GM12865 (cell line): ENCODE data around the gene EEF1AKMT3.
"Not testable (repeated sequence)": the region's sequence is repeated elsewhere in the genome, so short reads cannot be mapped to it uniquely, and the experiment has no call there.

Experiments used
- DNase-seq: peaks from one replicate; pipeline ENCODE4 v3.0.0; 2010; ENCODE audit warnings: low read depth
- H3K4me3 ChIP-seq: 2 replicates; pipeline ENCODE4 v1.5.1; 2011; ENCODE audit warnings: mild to moderate bottlenecking, low read depth, low read length, control low read depth
- TF ChIP-seq, protein P1 (sequence below): IDR thresholded peaks from 2 replicates; pipeline ENCODE4 v1.5.1; 2011; ENCODE audit warnings: low read length, control low read depth, low read depth, inconsistent platforms; ENCODE audit not compliant: insufficient read depth; ENCODE audit errors: missing control alignments

Gene EEF1AKMT3

DNA sequence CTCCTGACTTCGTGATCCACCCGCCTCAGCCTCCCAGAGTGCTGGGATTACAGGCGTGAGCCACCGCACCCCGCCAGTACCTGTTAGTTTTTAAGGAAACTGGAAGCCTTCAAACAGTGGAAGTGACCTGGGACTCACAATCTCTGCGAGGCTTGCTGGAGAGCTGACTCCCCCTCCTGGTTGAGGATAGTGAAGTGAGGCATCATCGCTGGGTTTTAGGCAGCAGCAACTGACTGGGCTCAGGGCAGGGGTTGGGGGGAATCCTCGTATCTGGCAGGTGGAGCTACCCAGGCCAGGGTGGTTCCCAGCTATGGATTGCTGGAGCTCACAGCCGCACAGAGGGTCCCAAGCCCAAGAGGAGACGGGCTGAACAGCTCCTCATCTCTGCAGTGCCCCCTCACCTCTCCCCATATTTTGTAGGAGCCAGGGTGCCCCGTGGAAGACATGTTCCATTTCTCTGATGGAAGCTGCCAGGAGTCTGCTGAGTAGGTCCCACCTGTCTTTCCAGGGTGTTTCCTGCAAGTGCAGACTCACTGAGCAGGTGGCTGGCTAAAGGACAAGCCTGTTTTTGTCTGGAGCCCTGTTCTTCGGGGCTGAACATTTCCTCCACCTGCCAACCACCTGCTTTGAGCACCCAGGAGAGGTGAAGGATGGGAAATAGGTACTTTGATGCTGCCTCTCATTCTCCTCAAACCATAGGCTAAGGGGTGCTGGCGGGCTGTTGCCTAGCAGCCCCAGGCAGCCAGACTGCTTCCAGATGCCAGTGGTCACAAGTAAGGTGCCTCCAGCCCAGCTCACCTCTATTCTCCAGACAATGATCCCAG is 43.0 kb downstream of the EEF1AKMT3 start:
- no peak for DNase-seq
- H3K4me3 ChIP-seq = no peak overlapping the region
- TF ChIP-seq, protein P1, sequence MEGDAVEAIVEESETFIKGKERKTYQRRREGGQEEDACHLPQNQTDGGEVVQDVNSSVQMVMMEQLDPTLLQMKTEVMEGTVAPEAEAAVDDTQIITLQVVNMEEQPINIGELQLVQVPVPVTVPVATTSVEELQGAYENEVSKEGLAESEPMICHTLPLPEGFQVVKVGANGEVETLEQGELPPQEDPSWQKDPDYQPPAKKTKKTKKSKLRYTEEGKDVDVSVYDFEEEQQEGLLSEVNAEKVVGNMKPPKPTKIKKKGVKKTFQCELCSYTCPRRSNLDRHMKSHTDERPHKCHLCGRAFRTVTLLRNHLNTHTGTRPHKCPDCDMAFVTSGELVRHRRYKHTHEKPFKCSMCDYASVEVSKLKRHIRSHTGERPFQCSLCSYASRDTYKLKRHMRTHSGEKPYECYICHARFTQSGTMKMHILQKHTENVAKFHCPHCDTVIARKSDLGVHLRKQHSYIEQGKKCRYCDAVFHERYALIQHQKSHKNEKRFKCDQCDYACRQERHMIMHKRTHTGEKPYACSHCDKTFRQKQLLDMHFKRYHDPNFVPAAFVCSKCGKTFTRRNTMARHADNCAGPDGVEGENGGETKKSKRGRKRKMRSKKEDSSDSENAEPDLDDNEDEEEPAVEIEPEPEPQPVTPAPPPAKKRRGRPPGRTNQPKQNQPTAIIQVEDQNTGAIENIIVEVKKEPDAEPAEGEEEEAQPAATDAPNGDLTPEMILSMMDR = no peak

DNA sequence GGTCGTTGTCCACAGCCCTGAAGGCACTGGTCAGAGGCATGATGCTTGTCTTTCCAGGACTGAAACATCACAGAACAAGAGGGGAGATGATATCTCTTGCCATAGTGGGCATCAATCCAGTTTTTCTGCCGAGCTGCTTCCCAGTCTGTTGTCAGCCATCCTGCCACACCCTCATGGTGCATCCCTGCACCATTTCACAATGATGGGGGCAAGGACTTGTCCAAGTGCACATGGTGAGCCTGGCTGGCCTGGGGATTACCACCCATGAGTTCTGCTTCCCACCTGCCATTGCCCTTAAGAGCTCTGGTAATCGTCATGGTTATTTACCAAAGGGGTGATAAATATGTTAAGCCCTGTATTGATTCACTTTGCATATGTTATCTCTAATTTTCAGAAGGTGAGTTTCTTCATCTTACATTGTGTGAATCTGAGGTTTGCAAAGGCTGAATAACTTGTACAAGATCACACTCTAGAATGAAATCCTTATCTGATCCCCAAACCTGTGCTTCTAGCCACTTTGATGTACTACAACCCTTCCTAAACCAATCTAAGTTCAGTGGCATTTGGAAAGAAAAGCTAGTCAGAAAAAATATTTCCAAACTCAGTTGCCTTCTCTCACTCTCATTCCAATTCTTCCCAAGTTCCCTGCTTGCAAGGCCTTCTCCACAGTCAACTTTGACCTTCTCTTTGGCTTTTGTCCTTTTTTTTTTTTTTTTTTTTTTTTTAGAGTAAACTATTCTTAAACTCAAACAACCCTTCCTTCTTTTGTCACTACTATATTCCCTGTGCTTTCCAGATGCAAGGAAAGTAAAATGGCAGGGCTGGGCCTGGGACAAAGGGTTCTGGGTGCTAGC is 43.8 kb downstream of the EEF1AKMT3 start:
- TF ChIP-seq, protein P1 = no peak
- DNase-seq = no peak
- no peak overlapping the region for H3K4me3 ChIP-seq

GRCh38 chr12:57816855-57817151 is 44.4 kb downstream of the EEF1AKMT3 start:
- no peak overlapping the region for H3K4me3 ChIP-seq
- DNase-seq = no peak
- TF ChIP-seq, protein P1 = no peak

- TF ChIP-seq, protein P1 = no peak
- no peak overlapping the region for H3K4me3 ChIP-seq
- DNase-seq = no peak
Measured at GRCh38 chr12:57817261-57817989, 45.0 kb downstream of the EEF1AKMT3 start.

DNA sequence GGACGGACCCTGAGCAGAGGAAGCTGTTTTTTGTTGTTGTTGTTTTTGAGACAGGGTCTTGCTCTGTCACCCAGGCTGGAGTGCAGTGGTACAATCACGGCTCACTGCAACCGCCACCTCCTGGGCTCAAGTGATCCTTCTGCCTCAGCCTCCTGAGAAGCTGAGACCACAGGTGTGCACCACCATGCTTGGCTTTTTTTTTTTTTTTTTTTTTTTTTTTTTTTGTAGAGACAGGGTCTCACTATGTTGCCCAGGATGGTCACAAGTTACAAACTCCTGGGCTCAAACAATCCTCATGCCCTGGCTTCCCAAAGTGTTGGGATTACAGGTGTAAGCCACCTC is 45.5 kb downstream of the EEF1AKMT3 start:
- DNase-seq, H3K4me3 ChIP-seq: not testable (repeated sequence)

DNA sequence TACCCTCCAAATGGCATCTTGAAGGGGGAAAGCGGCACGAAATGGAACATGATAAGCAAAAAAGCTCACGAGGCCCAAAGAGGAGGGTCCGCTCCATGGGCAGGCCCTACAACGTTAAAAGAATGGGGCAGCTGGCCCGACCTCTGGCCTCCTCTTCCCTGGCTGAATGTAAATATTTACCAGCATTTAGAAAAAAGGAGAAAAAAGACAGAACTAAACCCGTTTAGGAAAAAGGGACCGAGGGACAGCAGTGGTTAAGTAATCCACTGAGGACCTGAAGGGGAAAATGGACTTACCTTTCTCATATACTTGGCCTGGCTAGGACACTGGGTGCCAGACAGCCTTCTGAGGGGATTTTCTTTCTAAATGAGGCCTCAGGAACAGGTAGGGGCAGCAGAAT is 47.7 kb downstream of the EEF1AKMT3 start:
- H3K4me3 ChIP-seq, DNase-seq: not testable (repeated sequence)

DNA sequence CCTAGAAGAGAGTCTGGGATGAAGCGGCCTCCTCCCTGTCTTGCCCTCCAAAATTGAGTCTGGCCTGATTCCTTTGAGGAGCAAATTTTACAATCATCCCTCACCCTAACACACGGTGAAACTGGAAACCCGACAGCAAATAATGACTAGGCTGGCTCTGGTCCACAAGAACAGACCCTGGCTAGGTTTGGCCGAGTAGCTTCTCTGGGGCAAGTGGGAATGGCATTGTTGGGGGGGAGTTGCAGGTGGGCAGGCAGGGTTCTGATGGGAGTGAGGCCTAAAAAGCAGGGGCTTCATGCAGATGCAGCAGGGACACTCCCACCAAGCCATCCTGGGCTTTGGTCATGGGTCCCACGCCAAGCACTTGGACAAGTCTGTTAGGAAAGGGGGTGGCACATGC is 48.6 kb downstream of the EEF1AKMT3 start:
- not testable (repeated sequence) for DNase-seq

DNA sequence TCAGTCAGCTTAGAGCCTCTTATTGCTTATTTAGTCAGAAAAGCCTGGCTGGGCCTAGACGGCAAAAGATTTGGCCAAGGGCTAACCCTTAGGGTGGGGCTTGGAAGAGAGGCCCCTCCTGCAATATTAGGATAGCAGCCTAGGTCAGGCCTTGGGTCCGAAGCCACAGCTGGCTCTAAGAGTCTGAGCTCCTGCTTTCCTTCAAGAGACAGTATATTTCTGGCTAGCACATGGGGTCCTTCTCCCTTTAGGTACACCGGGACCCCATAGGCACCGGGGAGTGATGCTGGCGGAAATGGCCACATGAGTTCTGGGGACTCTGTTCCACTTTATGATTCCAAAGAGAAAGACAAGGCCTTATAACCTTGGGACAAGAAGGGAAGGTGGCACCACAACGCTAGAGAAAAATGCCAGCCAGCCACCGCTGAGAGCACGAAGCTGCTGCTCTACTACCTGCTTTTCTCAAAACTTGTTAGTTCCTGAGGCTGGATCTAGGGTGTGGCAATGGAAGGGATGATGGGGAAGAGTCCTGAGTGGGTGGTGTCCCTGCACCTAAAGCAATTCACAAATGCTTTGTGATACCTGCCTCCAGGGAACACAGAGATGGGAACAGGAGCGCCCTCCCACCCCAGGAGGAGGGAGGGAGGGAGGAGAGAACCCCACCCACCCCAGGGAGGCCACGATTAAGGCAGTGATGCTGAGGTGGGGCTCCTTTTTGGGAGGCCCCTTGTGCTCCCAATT is 49.2 kb downstream of the EEF1AKMT3 start:
- TF ChIP-seq, protein P1 = no peak

More for the DNA sequence above, 48.6 kb downstream of the EEF1AKMT3 start:
- H3K4me3 ChIP-seq = not testable (repeated sequence)

More for the DNA sequence above, 49.2 kb downstream of the EEF1AKMT3 start:
- no peak for DNase-seq
- H3K4me3 ChIP-seq = no peak overlapping the region
